Muscle of leg (tissue), 11 donors: Measurements from ENCODE around the gene ALKBH7. TPM values are rescaled to one million over a fixed set of nuclear protein-coding genes. Genes with fewer than 3 reads are reported as not detected.
"Not testable (repeated sequence)": the region's sequence is repeated elsewhere in the genome, so short reads cannot be mapped to it uniquely, and the experiment has no call there.

Source experiments
- DNase-seq: peaks from one replicate; pipeline ENCODE4 v3.0.0; 2013
- H3K27ac ChIP-seq: one replicate; pipeline ENCODE4 v1.5.1; 2013; ENCODE audit warnings: mild to moderate bottlenecking, low read length, control low read depth
- H3K27me3 ChIP-seq: one replicate; pipeline ENCODE4 v1.6.1; 2013; ENCODE audit warnings: low read length; ENCODE audit not compliant: control insufficient read depth, insufficient read depth
- H3K36me3 ChIP-seq: one replicate; pipeline ENCODE4 v1.6.1; 2013; ENCODE audit warnings: low read length; ENCODE audit not compliant: control insufficient read depth, insufficient read depth
- H3K4me1 ChIP-seq: one replicate; pipeline ENCODE4 v1.6.1; 2013; ENCODE audit warnings: low read length; ENCODE audit not compliant: control insufficient read depth, insufficient read depth
- H3K4me3 ChIP-seq: one replicate; pipeline ENCODE4 v1.5.1; 2013; ENCODE audit warnings: low read length, control low read depth
- H3K9me3 ChIP-seq: replicated peaks from 2 replicates; pipeline ENCODE4 v1.6.1; 2013; ENCODE audit warnings: low read depth, low read length; ENCODE audit not compliant: control insufficient read depth
- WGBS: methylation state at CpG from one replicate; pipeline ENCODE4 v1.1.5; 2013; ENCODE audit warnings: missing lambda C conversion rate; ENCODE audit not compliant: insufficient coverage; 5-methylcytosine and 5-hydroxymethylcytosine counted together
- polyA plus RNA-seq, 8 donors: library from polyadenylated mRNA; unstranded; fragments of 120-200 nt; gene quantifications; one replicate each; pipeline versions ENCODE4 v1.2.1 to v1.2.3, GENCODE V29; 2013; ENCODE audit warnings: inconsistent platforms in 1 of 8, low replicate concordance in 1 of 8; ENCODE audit not compliant: insufficient read length in 8 of 8, insufficient read depth in 1 of 8
- total RNA-seq: library from RNA; stranded (reverse); fragments of 120-200 nt; gene quantifications from one replicate; pipeline ENCODE4 v1.2.4, GENCODE V29; 2013

Gene ALKBH7
- total and polyA plus RNA-seq, 9 donors = 73.9 to 157 (median 100.0) TPM

GRCh38 chr19:6349271-6349670 lies 23.3 kb upstream of the ALKBH7 start:
- not testable (repeated sequence) for H3K9me3 ChIP-seq, H3K4me1 ChIP-seq, H3K4me3 ChIP-seq, H3K36me3 ChIP-seq, H3K27ac ChIP-seq, H3K27me3 ChIP-seq, DNase-seq
- no CpG with 5 or more reads among the region's 2 CpGs for WGBS

- H3K27ac ChIP-seq = no peak overlapping the region
- H3K36me3 ChIP-seq = no peaks in the 10 kb centered on the region
- no CpG with 5 or more reads among the region's 2 CpGs for WGBS
- no peaks in the 10 kb centered on the region for H3K4me1 ChIP-seq
- H3K27me3 ChIP-seq = no peaks in the 10 kb centered on the region
- no peak for DNase-seq
- H3K4me3 ChIP-seq = no peak overlapping the region
- no peaks in the 10 kb centered on the region for H3K9me3 ChIP-seq
Observed at GRCh38 chr19:6350688-6351087, 21.9 kb upstream of the ALKBH7 start.

GRCh38 chr19:6352381-6353165 lies 20.0 kb upstream of the ALKBH7 start:
- Histone ChIP-seq H3K4me1 (no peaks in the 10 kb centered on the region), H3K27ac (no peak overlapping the region), H3K36me3 (no peaks in the 10 kb centered on the region), H3K4me3 (no peak overlapping the region), H3K9me3 (no peaks in the 10 kb centered on the region), H3K27me3 (no peaks in the 10 kb centered on the region)
- no peak for DNase-seq
- WGBS = no CpG with 5 or more reads among the region's 2 CpGs

GRCh38 chr19:6354098-6354674 lies 18.4 kb upstream of the ALKBH7 start:
- H3K36me3 ChIP-seq = no peaks in the 10 kb centered on the region
- 71% methylated on average over 2 of the region's 4 CpGs for WGBS

GRCh38 chr19:6355321-6356040 lies 17.1 kb upstream of the ALKBH7 start:
- not testable (repeated sequence) for H3K27ac ChIP-seq, H3K36me3 ChIP-seq, H3K9me3 ChIP-seq, H3K4me1 ChIP-seq, DNase-seq, H3K27me3 ChIP-seq, H3K4me3 ChIP-seq
- WGBS = 93% methylated on average over 8 of the region's 46 CpGs

More at GRCh38 chr19:6354098-6354674, 18.4 kb upstream of the ALKBH7 start:
- peaks cover 7% of the 10 kb centered on the region for H3K4me1 ChIP-seq
- no peaks in the 10 kb centered on the region for H3K27me3 ChIP-seq
- no peak overlapping the region for H3K27ac ChIP-seq
- no peak overlapping the region for H3K4me3 ChIP-seq
- no peak for DNase-seq
- H3K9me3 ChIP-seq = no peaks in the 10 kb centered on the region

GRCh38 chr19:6357174-6357573 lies 15.4 kb upstream of the ALKBH7 start:
- peaks cover 9% of the 10 kb centered on the region for H3K4me1 ChIP-seq
- H3K9me3 ChIP-seq = no peaks in the 10 kb centered on the region
- WGBS = 73% methylated on average over 11 of the region's 14 CpGs
- no peaks in the 10 kb centered on the region for H3K36me3 ChIP-seq
- H3K4me3 ChIP-seq = no peak overlapping the region
- no peak for DNase-seq
- no peaks in the 10 kb centered on the region for H3K27me3 ChIP-seq
- no peak overlapping the region for H3K27ac ChIP-seq

- Histone ChIP-seq H3K9me3 (no peaks in the 10 kb centered on the region), H3K36me3 (peaks cover 2% of the 10 kb centered on the region), H3K4me3 (no peak overlapping the region), H3K4me1 (peaks cover 14% of the 10 kb centered on the region), H3K27ac (no peak overlapping the region), H3K27me3 (no peaks in the 10 kb centered on the region)
- WGBS = 42% methylated on average over 7 of the region's 9 CpGs
- DNase-seq = no peak
Observed at GRCh38 chr19:6358003-6358402, 14.6 kb upstream of the ALKBH7 start.

- no peak for DNase-seq
- Histone ChIP-seq H3K4me1 (peaks cover 14% of the 10 kb centered on the region), H3K4me3 (no peak overlapping the region), H3K27ac (no peak overlapping the region), H3K9me3 (no peaks in the 10 kb centered on the region), H3K27me3 (no peaks in the 10 kb centered on the region), H3K36me3 (peaks cover 6% of the 10 kb centered on the region)
- 83% methylated on average over 3 of the region's 5 CpGs for WGBS
Observed at GRCh38 chr19:6359568-6360341, 12.8 kb upstream of the ALKBH7 start.

GRCh38 chr19:6360445-6360844 lies 12.1 kb upstream of the ALKBH7 start:
- H3K27me3 ChIP-seq, H3K9me3 ChIP-seq, H3K4me3 ChIP-seq, H3K27ac ChIP-seq, DNase-seq: not testable (repeated sequence)
- WGBS = 88% methylated on average over 8 of the region's 12 CpGs
- Histone ChIP-seq H3K36me3 (peaks cover 13% of the 10 kb centered on the region), H3K4me1 (peaks cover 14% of the 10 kb centered on the region)

- not testable (repeated sequence) for DNase-seq, H3K9me3 ChIP-seq, H3K27me3 ChIP-seq
- peaks cover 17% of the 10 kb centered on the region for H3K36me3 ChIP-seq
- peak overlapping the region; percentile 73 for H3K4me3 ChIP-seq
- H3K4me1 ChIP-seq = peaks cover 14% of the 10 kb centered on the region
- H3K27ac ChIP-seq = peak overlapping the region; percentile 63
- 83% methylated on average over 2 of the region's 10 CpGs for WGBS
Observed at GRCh38 chr19:6360857-6361216, 11.8 kb upstream of the ALKBH7 start.
